Activated CD4-positive, alpha-beta T cell treated with anti-CD3 and anti-CD28 coated beads for 36 hours (primary cell): ENCODE data around the gene GABRP. TPM values are rescaled to one million over a fixed set of nuclear protein-coding genes. Genes with fewer than 3 reads are reported as not detected.

ENCODE experiments used
- ATAC-seq: fragments of 200-7000 bp; cut with Tn5 transposase; one replicate; pipeline ENCODE4 v1.10.0; 2021; ENCODE audit warnings: mild to moderate bottlenecking, moderate library complexity
- CTCF ChIA-PET: fragments of 350-600 bp; sonication (Branson Sonifier 250); formaldehyde crosslinking; loops from one replicate; lab custom pipeline; 2021; ENCODE audit warnings: antibody characterized with exemption; lab: Charles Lee
- POLR2A ChIA-PET: fragments of 350-600 bp; sonication (Branson Sonifier 250); formaldehyde crosslinking; loops from one replicate; lab custom pipeline; 2021; ENCODE audit warnings: antibody characterized with exemption, inconsistent platforms; lab: Charles Lee
- DNase-seq: peaks from one replicate; pipeline ENCODE4 v3.0.0-alpha.2; 2020
- H3K27ac Mint-ChIP-seq: one replicate; pipeline ENCODE4 v1.8.0; 2021; ENCODE audit warnings: mixed read lengths
- H3K27me3 Mint-ChIP-seq: one replicate; pipeline ENCODE4 v1.8.0; 2021; ENCODE audit warnings: mixed read lengths
- H3K36me3 Mint-ChIP-seq: one replicate; pipeline ENCODE4 v1.8.0; 2021; ENCODE audit warnings: low read depth, mixed read lengths
- H3K4me1 Mint-ChIP-seq: one replicate; pipeline ENCODE4 v1.8.0; 2021; ENCODE audit warnings: mixed read lengths
- H3K4me3 Mint-ChIP-seq: one replicate; pipeline ENCODE4 v1.8.0; 2021; ENCODE audit warnings: mild to moderate bottlenecking, moderate library complexity, mixed read lengths
- H3K9me3 Mint-ChIP-seq: one replicate; pipeline ENCODE4 v1.8.0; 2021; ENCODE audit warnings: low read depth, mixed read lengths
- intact Hi-C, 2 experiments: fragments of 100-400 bp; cut with DNase I in 1 of 2; cut with micrococcal nuclease in 1 of 2; formaldehyde crosslinking; loops; one replicate each; pipeline versions ENCODE4 v1.14.2 to v1.15.1; 2022 to 2024; cut with DNase I, micrococcal nuclease
- total RNA-seq, 2 experiments: library from RNA; stranded (reverse); gene quantifications; one replicate each; pipeline ENCODE4 v1.2.3, GENCODE V29; 2021

The GABRP gene, protein sequence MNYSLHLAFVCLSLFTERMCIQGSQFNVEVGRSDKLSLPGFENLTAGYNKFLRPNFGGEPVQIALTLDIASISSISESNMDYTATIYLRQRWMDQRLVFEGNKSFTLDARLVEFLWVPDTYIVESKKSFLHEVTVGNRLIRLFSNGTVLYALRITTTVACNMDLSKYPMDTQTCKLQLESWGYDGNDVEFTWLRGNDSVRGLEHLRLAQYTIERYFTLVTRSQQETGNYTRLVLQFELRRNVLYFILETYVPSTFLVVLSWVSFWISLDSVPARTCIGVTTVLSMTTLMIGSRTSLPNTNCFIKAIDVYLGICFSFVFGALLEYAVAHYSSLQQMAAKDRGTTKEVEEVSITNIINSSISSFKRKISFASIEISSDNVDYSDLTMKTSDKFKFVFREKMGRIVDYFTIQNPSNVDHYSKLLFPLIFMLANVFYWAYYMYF
- not detected for total RNA-seq

DNA sequence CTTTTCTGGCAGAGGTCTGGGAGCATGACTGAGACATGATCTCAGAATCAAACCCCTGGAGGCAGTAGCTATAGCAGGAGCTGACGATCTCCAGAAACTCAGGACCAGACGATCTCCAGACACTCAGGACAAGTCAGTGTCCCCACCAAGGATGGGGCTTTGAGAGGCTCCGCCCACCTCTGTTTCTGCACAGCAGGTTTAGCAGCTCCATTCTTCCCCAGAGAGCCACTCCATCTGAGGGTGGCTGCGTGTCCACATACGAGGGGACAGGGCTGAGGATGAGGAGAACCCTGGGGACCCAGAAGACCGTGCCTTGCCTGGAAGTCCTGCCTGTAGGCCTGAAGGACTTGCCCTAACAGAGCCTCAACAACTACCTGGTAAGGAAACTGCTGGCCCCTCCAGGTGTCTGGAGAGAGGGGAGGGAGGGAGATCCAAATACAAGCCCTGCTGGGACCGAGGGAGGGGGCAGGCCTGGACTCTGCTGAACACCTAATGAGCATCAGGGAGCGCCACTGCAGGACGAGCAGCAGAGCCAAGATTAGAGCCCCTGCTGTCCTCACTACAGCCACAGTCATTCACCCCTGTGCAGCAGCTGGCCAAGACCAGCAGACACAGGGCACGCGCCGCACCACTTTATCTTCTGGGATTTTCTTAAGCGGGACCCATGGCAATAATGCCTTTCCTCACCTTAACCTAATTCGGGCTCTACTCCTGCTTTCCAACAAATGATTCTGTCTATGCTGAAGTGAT, at the start of gene GABRP:
GABRP (plus strand) TSS at position 228 of the 750 bp plus-strand sequence. CDS start 4,891 bp downstream, outside the sequence.
- H3K36me3 Mint-ChIP-seq = no peaks in the 10 kb centered on the region
- H3K27me3 Mint-ChIP-seq = no peaks in the 10 kb centered on the region
- CTCF ChIA-PET = no interaction called here
- H3K9me3 Mint-ChIP-seq = no peaks in the 10 kb centered on the region
- no peak within 1 kb of the TSS for H3K4me3 Mint-ChIP-seq
- no peak within 1 kb of the TSS for H3K27ac Mint-ChIP-seq
- no peak for ATAC-seq
- intact Hi-C loops = no loop called here
- POLR2A ChIA-PET = no interaction called here
- no peaks in the 10 kb centered on the region for H3K4me1 Mint-ChIP-seq
- DNase-seq = no peak

DNA sequence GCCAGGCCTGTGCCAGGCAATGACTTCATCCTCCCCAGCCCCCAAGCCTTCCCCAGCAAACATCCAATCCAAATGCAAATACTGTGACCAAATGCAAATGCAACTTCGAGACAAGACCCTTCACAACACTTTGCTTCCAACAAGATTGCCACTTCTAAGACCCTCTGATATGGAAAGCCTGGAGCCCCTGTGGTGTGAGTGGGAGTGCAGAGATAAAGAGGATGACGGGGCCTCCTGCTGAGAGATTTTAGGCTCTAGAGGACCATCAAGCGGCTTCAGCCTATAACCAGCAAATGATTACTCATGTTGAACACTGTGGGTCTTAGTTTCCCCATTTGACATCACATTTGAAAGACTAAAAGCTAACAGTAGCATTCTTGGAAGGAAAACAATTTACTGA, 46.6 kb upstream of the GABRP start:
- DNase-seq (no peak), ATAC-seq (no peak)
- intact Hi-C loops = no loop called here
- ChIA-PET CTCF (no interaction called here), POLR2A (no interaction called here)
- Mint-ChIP-seq H3K4me3 (no peak overlapping the region), H3K27ac (no peak overlapping the region), H3K27me3 (peaks cover 12% of the 10 kb centered on the region), H3K4me1 (no peaks in the 10 kb centered on the region), H3K9me3 (no peaks in the 10 kb centered on the region), H3K36me3 (no peaks in the 10 kb centered on the region)

DNA sequence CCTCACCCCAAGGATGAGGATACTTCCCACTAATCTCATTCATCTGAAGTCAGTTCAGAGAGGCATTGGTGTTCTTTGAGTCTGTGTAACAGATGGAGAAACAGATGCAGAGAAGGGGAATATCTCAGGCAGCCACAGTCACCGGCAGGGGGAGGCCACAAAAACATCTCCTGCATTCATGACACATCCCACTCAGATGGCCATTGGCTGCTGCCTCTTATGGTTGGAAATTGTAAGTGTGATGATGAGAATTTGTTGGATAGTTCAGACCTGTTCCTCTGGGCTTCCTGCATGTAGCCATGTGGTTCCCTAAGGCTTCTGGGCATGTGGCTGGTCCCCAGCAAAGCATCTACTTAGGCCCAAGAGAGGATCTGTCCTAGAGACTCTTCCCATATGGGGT, 45.9 kb upstream of the GABRP start:
- ChIA-PET POLR2A (no interaction called here), CTCF (no interaction called here)
- H3K9me3 Mint-ChIP-seq = no peaks in the 10 kb centered on the region
- H3K36me3 Mint-ChIP-seq = no peaks in the 10 kb centered on the region
- no peak for DNase-seq
- H3K4me1 Mint-ChIP-seq = no peaks in the 10 kb centered on the region
- ATAC-seq = no peak
- no peak overlapping the region for H3K27ac Mint-ChIP-seq
- no peak overlapping the region for H3K4me3 Mint-ChIP-seq
- intact Hi-C loops = no loop called here
- H3K27me3 Mint-ChIP-seq = peaks cover 14% of the 10 kb centered on the region

DNA sequence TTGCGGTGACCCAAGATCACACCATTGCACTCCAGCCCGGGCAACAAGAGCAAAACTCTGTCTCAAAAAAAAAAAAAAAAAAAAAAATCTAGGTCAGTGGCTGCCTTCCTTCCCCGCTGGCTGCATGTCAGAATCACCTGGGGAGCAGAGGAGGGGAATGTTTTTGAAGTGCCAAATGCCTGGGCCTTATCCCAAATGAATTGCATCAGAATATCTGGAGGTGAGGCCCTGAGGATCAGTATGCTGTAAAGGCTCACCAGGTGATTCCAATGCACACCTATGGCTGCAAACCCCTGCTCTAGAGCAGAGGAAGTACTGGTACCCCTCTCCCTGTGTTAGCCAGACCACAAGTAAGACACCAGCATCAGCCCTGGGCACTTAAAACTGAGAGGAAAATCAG, 44.7 kb upstream of the GABRP start:
- no peaks in the 10 kb centered on the region for H3K36me3 Mint-ChIP-seq
- intact Hi-C loops = no loop called here

DNA sequence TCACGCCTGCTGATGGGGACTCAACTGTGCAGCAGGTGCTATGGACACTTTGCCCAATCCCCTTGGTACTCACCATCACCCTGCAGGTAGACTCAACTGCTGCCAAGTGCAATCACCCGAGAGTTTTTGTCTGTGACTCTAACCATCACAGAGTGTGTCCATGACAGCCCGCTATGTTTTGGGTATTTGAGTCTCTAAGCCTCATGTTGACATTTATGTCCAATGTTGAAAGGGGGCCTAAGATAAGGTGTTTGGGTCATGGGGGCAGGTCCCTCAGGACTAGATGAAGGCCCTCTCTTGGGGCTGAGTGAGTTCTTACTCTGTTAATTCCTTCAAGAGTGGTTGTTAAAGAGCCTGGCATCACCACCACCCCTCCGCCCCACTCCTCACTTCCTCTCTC, 44.1 kb upstream of the GABRP start:
- CTCF ChIA-PET = no interaction called here
- DNase-seq (no peak), ATAC-seq (no peak)
- intact Hi-C loops = no loop called here
- no peaks in the 10 kb centered on the region for H3K36me3 Mint-ChIP-seq
- peaks cover 2% of the 10 kb centered on the region for H3K4me1 Mint-ChIP-seq
- POLR2A ChIA-PET = no interaction called here
- H3K27ac Mint-ChIP-seq = no peak overlapping the region
- H3K4me3 Mint-ChIP-seq = no peak overlapping the region
- H3K9me3 Mint-ChIP-seq = no peaks in the 10 kb centered on the region
- peaks cover 28% of the 10 kb centered on the region for H3K27me3 Mint-ChIP-seq

More for the DNA sequence above, 44.7 kb upstream of the GABRP start:
- CTCF ChIA-PET = no interaction called here
- Mint-ChIP-seq H3K4me3 (no peak overlapping the region), H3K27me3 (peaks cover 24% of the 10 kb centered on the region), H3K9me3 (no peaks in the 10 kb centered on the region), H3K4me1 (no peaks in the 10 kb centered on the region), H3K27ac (no peak overlapping the region)
- POLR2A ChIA-PET = no interaction called here
- DNase-seq (no peak), ATAC-seq (no peak)

DNA sequence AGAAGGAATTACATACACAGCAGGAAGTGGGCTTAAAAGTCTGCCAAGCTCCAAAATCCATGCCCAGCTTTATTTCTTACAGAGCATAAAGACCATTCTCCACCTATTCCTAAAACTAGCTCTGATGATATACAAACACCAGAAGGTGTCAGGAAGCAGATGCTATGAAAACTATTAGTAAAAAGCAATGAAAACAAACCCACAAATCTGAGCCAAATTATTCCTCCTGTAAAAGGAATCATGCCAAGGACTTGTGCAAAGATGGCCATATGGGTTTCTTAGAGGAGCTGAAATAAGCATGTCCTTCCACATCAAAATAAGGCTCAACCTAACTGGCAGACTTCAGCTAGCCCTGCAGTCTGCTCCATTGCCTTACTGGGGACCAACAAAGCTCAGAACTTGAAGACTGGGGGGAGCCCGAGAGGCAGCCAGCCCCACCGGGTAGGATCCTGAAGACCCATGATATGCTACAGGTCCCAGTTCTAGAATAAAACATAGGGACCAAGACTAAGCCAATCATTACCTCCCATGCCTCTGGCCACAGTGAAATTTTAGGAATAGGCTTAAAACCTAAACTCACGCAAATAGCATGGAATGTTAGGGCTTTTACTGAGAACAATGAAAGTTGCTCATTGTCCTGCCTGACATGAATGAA, 42.8 kb upstream of the GABRP start:
- DNase-seq (no peak), ATAC-seq (no peak)
- Mint-ChIP-seq H3K4me3 (no peak overlapping the region), H3K27ac (no peak overlapping the region), H3K4me1 (peaks cover 2% of the 10 kb centered on the region), H3K27me3 (peaks cover 29% of the 10 kb centered on the region), H3K36me3 (no peaks in the 10 kb centered on the region), H3K9me3 (no peaks in the 10 kb centered on the region)
- POLR2A ChIA-PET = no interaction called here
- CTCF ChIA-PET = interaction anchor here (1.3 kb wide), 1 partner anchor 114 kb away, joined by 3 read pairs; no protein-coding TSS in a partner anchor
- intact Hi-C loops = loop anchor here in 1 of 2 experiments (10.0 kb wide), 1 partner anchor 404 kb away; no protein-coding TSS in a partner anchor

DNA sequence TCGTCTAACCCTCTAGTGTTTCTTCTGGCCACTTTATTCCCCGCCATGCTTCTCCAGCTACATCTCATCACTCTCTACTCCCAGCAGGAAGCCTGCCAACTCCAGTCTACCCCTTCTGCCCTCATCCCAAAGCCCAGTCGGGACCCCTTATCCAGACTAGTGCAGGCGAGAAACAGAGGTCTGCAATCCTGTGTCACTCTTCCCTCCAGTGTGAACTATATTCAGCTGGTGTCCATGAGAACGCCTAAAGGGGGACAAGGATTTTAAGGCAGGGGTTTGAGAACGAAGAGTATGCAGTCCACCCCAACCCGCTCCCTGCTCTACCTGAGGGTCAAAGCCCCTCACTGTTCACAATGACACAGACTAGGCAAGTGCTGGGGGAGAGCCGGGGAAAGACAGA, 41.7 kb upstream of the GABRP start:
- CTCF ChIA-PET = interaction anchor here (0.7 kb wide), 1 partner anchor 47 kb away, joined by 3 read pairs; no protein-coding TSS in a partner anchor
- Mint-ChIP-seq H3K9me3 (no peaks in the 10 kb centered on the region), H3K36me3 (no peaks in the 10 kb centered on the region), H3K4me3 (no peak overlapping the region), H3K27ac (no peak overlapping the region), H3K4me1 (peaks cover 2% of the 10 kb centered on the region), H3K27me3 (peaks cover 33% of the 10 kb centered on the region)
- intact Hi-C loops = loop anchor here in 1 of 2 experiments (10.0 kb wide), 1 partner anchor 403 kb away; no protein-coding TSS in a partner anchor
- DNase-seq (no peak), ATAC-seq (no peak)
- POLR2A ChIA-PET = no interaction called here

DNA sequence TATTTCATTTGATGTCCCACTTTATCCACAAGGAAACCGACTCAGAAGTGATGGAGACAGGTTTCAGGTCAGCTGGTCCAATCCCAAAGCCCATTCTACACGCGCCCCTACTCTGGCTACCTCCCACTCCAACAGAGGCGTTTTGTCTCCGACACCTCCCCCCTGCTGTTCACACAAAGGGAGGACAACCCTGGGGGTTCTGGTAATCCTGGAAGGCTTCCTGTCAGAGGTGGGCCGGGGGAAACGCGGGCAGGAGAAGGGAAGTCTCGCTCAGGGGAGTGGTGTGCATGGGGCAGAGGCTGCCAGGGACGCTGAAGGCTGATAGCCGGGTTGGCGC, 39.7 kb upstream of the GABRP start:
- ChIA-PET CTCF (interaction anchor here (1.1 kb wide), 1 partner anchor 339 kb away, joined by 3 read pairs; no protein-coding TSS in a partner anchor), POLR2A (no interaction called here)
- H3K4me3 Mint-ChIP-seq = no peak overlapping the region
- no peaks in the 10 kb centered on the region for H3K36me3 Mint-ChIP-seq
- no peaks in the 10 kb centered on the region for H3K9me3 Mint-ChIP-seq
- intact Hi-C loops = loop anchor here in 1 of 2 experiments (1.0 to 10.0 kb wide), 7 partner anchors 47 to 1163 kb away; no protein-coding TSS in a partner anchor
- no peak for ATAC-seq
- DNase-seq = no peak
- peaks cover 2% of the 10 kb centered on the region for H3K4me1 Mint-ChIP-seq
- H3K27me3 Mint-ChIP-seq = peaks cover 37% of the 10 kb centered on the region
- no peak overlapping the region for H3K27ac Mint-ChIP-seq

DNA sequence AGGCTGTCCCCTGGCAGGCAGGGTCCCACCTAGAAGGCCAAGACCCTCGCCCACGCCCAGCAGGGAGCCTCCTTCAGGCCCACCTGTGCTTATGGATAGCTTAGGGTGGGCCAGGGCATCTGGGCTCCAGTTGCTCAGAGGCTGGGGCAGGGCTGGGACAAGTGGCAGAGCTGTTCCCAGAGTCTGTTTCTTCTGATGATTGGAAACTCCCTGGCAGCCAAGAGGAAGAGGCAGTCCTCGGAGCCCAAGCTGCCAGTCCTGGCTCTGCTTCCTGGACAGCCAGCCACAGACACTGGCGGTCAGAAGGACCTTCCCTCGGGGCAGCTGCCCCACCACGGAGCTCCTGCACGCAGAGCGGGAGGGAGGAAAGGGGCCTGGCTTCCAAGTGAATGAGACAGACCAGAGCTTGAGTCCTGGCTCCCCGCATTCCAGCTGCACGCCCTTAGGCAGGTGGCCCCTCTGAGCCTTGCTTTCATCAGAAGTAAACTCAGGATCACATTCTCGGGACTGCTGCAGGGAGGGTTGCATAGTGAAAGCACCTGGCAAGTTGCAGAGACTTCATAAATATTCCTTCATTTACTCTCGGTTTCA, 37.9 kb upstream of the GABRP start:
- Mint-ChIP-seq H3K9me3 (no peaks in the 10 kb centered on the region), H3K4me3 (no peak overlapping the region), H3K4me1 (peaks cover 2% of the 10 kb centered on the region), H3K36me3 (no peaks in the 10 kb centered on the region), H3K27ac (no peak overlapping the region), H3K27me3 (peaks cover 38% of the 10 kb centered on the region)
- DNase-seq (no peak), ATAC-seq (no peak)
- intact Hi-C loops = loop anchor here (2.0 to 10.0 kb wide), 4 partner anchors 399 to 1297 kb away; no protein-coding TSS in a partner anchor
- ChIA-PET POLR2A (interaction anchor here (0.7 kb wide), 1 partner anchor 85 kb away, joined by 3 read pairs; no protein-coding TSS in a partner anchor), CTCF (interaction anchor here (0.6 to 2.6 kb wide), 6 partner anchors 45 to 649 kb away, joined by 3 to 10 read pairs (median 3); no protein-coding TSS in a partner anchor)

DNA sequence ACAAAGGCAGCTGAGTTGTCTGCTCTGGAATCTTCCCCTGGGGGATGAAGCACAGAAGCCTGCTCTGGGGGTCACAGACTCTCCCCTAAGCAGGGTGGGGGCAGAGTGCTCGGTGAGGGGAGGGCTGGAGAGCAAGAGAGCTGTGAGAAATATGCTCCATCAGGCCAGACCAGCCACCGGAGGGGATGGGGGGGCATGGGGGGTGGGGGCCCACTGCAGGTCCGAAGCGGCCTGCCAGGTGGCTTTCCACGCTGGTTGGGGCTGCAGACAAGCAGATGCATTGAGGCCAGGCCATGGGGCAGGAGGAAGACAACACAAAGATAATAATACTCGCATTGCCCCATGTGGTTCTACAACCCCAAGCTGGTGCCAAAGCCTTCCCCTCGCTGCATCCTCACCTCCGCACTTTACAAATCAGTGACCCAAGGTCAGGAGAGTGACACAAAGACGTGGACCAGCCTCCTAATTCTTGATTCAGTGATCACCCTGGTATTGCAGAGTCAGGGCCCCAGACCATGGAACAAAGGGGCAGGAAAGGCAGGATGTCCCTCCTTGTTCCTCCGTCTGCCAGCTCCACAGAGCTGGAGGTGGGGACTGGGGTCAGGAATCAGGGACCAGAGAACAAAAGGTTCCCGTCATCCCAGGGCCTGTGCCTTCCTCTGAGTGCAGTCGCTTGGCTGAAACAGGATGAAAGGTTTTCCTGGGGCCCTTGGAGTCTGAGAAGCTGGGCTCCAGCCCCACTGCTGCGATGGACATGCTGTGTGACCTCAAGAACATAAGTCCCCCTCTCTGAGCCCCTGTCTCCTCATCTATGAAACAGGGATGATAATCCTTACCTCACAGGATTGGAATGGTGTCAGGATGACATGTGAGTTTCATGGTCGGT, 37.2 kb upstream of the GABRP start:
- intact Hi-C loops = loop anchor here (5.0 to 10.0 kb wide), 3 partner anchors 398 to 1296 kb away; no protein-coding TSS in a partner anchor
- CTCF ChIA-PET = interaction anchor here (0.7 to 2.6 kb wide), 3 partner anchors 45 to 853 kb away, joined by 3 to 10 read pairs (median 4); no protein-coding TSS in a partner anchor
- H3K36me3 Mint-ChIP-seq = no peaks in the 10 kb centered on the region

More for the DNA sequence above, 37.2 kb upstream of the GABRP start:
- POLR2A ChIA-PET = no interaction called here
- H3K27me3 Mint-ChIP-seq = peaks cover 41% of the 10 kb centered on the region
- DNase-seq = no peak
- no peak for ATAC-seq
- no peak overlapping the region for H3K4me3 Mint-ChIP-seq
- H3K4me1 Mint-ChIP-seq = peaks cover 2% of the 10 kb centered on the region
- no peak overlapping the region for H3K27ac Mint-ChIP-seq
- no peaks in the 10 kb centered on the region for H3K9me3 Mint-ChIP-seq
